Endothelial cell of umbilical vein (primary cell): ENCODE data around the gene LCMT2. TPM values are rescaled to one million over a fixed set of nuclear protein-coding genes. Genes with fewer than 3 reads are reported as not detected.

Experiments
- BruUV-seq: library from RNA; stranded (reverse); fragments of 400-500 nt; replicated peaks from 2 replicates; lab custom pipeline; 2021; lab: Mats Ljungman, UMichigan
- CTCF ChIA-PET: fragments of 300-600, 350-600 bp; sonication (Branson Sonifier 250); formaldehyde crosslinking; loops from one replicate; lab custom pipeline; 2021; ENCODE audit warnings: antibody characterized with exemption, inconsistent platforms; lab: Charles Lee
- POLR2A ChIA-PET: fragments of 300-600, 350-600 bp; sonication (Branson Sonifier 250); formaldehyde crosslinking; loops from one replicate; lab custom pipeline; 2021; ENCODE audit warnings: antibody characterized with exemption, inconsistent platforms; lab: Charles Lee
- DNase-seq: peaks from one replicate; pipeline ENCODE4 v3.0.0-alpha.2; 2011; ENCODE audit warnings: low read depth, low spot score
- FAIRE-seq: peaks from 2 replicates; lab custom pipeline; 2011; peaks lifted over from hg19 to GRCh38; lab: Jason Lieb, UNC
- H2AFZ ChIP-seq: 2 replicates; pipeline ENCODE4 v1.6.0; 2012; ENCODE audit warnings: low read depth, low read length, control low read depth, inconsistent platforms
- H3K27ac ChIP-seq: 2 replicates; pipeline ENCODE4 v1.5.1; 2011; ENCODE audit warnings: low read depth, mild to moderate bottlenecking, control low read depth, low read length, moderate library complexity; ENCODE audit not compliant: insufficient read depth
- H3K27me3 ChIP-seq, 2 experiments: 2 replicates each; pipeline versions ENCODE4 v1.6.0 to v1.6.1; 2011; ENCODE audit warnings: low read length in 2 of 2, mixed read lengths in 1 of 2; ENCODE audit not compliant: control insufficient read depth in 2 of 2, insufficient read depth in 2 of 2
- H3K36me3 ChIP-seq, 2 experiments: 2 replicates in 1 of 2; 3 replicates in 1 of 2; pipeline ENCODE4 v1.5.1; 2011; ENCODE audit warnings: low read length in 2 of 2, mild to moderate bottlenecking in 1 of 2, moderate library complexity in 1 of 2; ENCODE audit not compliant: control insufficient read depth in 2 of 2, insufficient read depth in 2 of 2; ENCODE audit errors: extremely low read depth in 1 of 2
- H3K4me1 ChIP-seq: 3 replicates; pipeline ENCODE4 v1.5.1; 2011; ENCODE audit warnings: mild to moderate bottlenecking, low read length; ENCODE audit not compliant: control insufficient read depth, insufficient read depth; ENCODE audit errors: extremely low read depth
- H3K4me2 ChIP-seq: 2 replicates; pipeline ENCODE4 v1.6.1; 2011; ENCODE audit warnings: low read length, control low read depth, mixed read lengths; ENCODE audit not compliant: insufficient read depth
- H3K4me3 ChIP-seq, 3 experiments: fragments of 200-600 bp in 1 of 3; sonication (generic), shearing (Covaris generic) in 1 of 3; replicated peaks in 1 of 3; 2 replicates each; pipeline ENCODE4 v1.5.1; 2011 to 2016; ENCODE audit warnings: control low read depth in 3 of 3, low read length in 3 of 3, mild to moderate bottlenecking in 2 of 3, inconsistent platforms in 1 of 3, low read depth in 1 of 3, moderate library complexity in 1 of 3; ENCODE audit not compliant: insufficient read depth in 1 of 3
- H3K79me2 ChIP-seq: 2 replicates; pipeline ENCODE4 v1.6.0; 2012; ENCODE audit warnings: low read length, inconsistent platforms; ENCODE audit not compliant: control insufficient read depth, insufficient read depth
- H3K9ac ChIP-seq: replicated peaks from 2 replicates; pipeline ENCODE3; 2011; ENCODE audit warnings: low read length, control low read depth; ENCODE audit not compliant: insufficient read depth; ENCODE audit errors: extremely low read depth
- H3K9me1 ChIP-seq: replicated peaks from 3 replicates; pipeline ENCODE4 v1.6.0; 2011; ENCODE audit warnings: mild to moderate bottlenecking, low read length; ENCODE audit not compliant: control insufficient read depth, insufficient read depth; ENCODE audit errors: extremely low read depth
- H3K9me3 ChIP-seq: replicated peaks from 2 replicates; pipeline ENCODE4 v1.5.1; 2012; ENCODE audit warnings: low read length, inconsistent platforms; ENCODE audit not compliant: control insufficient read depth, insufficient read depth
- H4K20me1 ChIP-seq: replicated peaks from 2 replicates; pipeline ENCODE3; 2011; ENCODE audit warnings: mild to moderate bottlenecking, low read length; ENCODE audit not compliant: control insufficient read depth, insufficient read depth; ENCODE audit errors: extremely low read depth
- CTCF ChIP-seq, 2 donors: IDR thresholded peaks; 1 replicate in 1 of 2; 2 replicates in 1 of 2; pipeline ENCODE4 v1.5.1; 2011; ENCODE audit warnings: low read length in 2 of 2, mild to moderate bottlenecking in 2 of 2, moderate library complexity in 2 of 2, control low read depth in 1 of 2, inconsistent platforms in 1 of 2, low read depth in 1 of 2; ENCODE audit not compliant: insufficient read depth in 1 of 2; ENCODE audit errors: extremely low read depth in 1 of 2
- FOS ChIP-seq: IDR thresholded peaks from 2 replicates; pipeline ENCODE4 v1.6.1; 2011; ENCODE audit warnings: mild to moderate bottlenecking, low read length, moderate library complexity, borderline replicate concordance; ENCODE audit not compliant: insufficient read depth
- GATA2 ChIP-seq: IDR thresholded peaks from 2 replicates; pipeline ENCODE4 v1.7.0; 2011; ENCODE audit warnings: low read depth, mild to moderate bottlenecking, moderate library complexity, mixed read lengths, low read length; ENCODE audit not compliant: insufficient read length, insufficient read depth
- MYC ChIP-seq: IDR thresholded peaks from one replicate; pipeline ENCODE4 v1.6.1; 2011; ENCODE audit warnings: mild to moderate bottlenecking, low read depth, low read length
- POLR2A ChIP-seq: IDR thresholded peaks from 2 replicates; pipeline ENCODE4 v1.6.1; 2012; ENCODE audit warnings: low read depth, mild to moderate bottlenecking, control low read depth, low read length
- POLR2AphosphoS5 ChIP-seq: IDR thresholded peaks from 2 replicates; pipeline ENCODE4 v1.6.1; 2012; ENCODE audit warnings: low read depth, mild to moderate bottlenecking, control low read depth, low read length, moderate library complexity; ENCODE audit not compliant: insufficient read depth
- dilution Hi-C: fragments of 300-500 bp; cut with MboI; formaldehyde crosslinking; loops from one replicate; pipeline ENCODE4 v1.15.0; 2019; ENCODE audit warnings: low sequenced_read_pairs; ENCODE audit not compliant: extremely low pct_ligation_motif_present
- intact Hi-C: fragments of 100-400 bp; cut with micrococcal nuclease; formaldehyde crosslinking; loops from one replicate; pipeline ENCODE4 v1.10.0; 2022
- polyA plus RNA-seq, 4 experiments: library from polyadenylated mRNA; depleted of rRNA in 3 of 4; stranded (reverse) in 3 of 4; unstranded in 1 of 4; fragments of >200 nt; gene quantifications; 2 replicates each; pipeline versions ENCODE4 v1.2.1 to v1.2.3, GENCODE V29; 2011 to 2012; ENCODE audit warnings: missing spikeins in 1 of 4
- total RNA-seq: library from RNA; stranded (reverse); gene quantifications from 2 replicates; pipeline ENCODE4 v1.2.3, GENCODE V29; 2021
- TF ChIP-seq, protein P1 (sequence below): IDR thresholded peaks from 2 replicates; pipeline ENCODE4 v1.6.1; 2011; ENCODE audit not compliant: insufficient read depth, insufficient read length

Gene LCMT2
- total and polyA plus RNA-seq, 2 donors (not counting 3 experiments of a cell fraction or from before 2014, with no cell fraction given) = 4.1 to 6.1 TPM

- no peak overlapping the region for H3K27ac ChIP-seq
- no peaks in the 10 kb centered on the region for H4K20me1 ChIP-seq
- no peak overlapping the region for H3K9ac ChIP-seq
- H2AFZ ChIP-seq = no peak overlapping the region
- FAIRE-seq (no peak), DNase-seq (no peak)
- intact Hi-C loops (no loop called here), dilution Hi-C loops (no loop called here)
- H3K4me3 ChIP-seq = no peak overlapping the region
- no peaks in the 10 kb centered on the region for H3K9me3 ChIP-seq
- no peaks in the 10 kb centered on the region for H3K9me1 ChIP-seq
- H3K4me2 ChIP-seq = no peak overlapping the region
- CTCF ChIA-PET = no interaction called here
- no peaks in the 10 kb centered on the region for H3K36me3 ChIP-seq
- H3K4me1 ChIP-seq = no peaks in the 10 kb centered on the region
- H3K79me2 ChIP-seq = no peaks in the 10 kb centered on the region
- POLR2A ChIA-PET = no interaction called here
- H3K27me3 ChIP-seq = peaks cover 19 to 32% of the 10 kb centered on the region in 2 experiments
- TF ChIP-seq POLR2A (no peak), FOS (no peak), MYC (no peak), POLR2AphosphoS5 (no peak), GATA2 (no peak)
- BruUV-seq = no TSS peak
Measured at GRCh38 chr15:43314171-43314570, 16.2 kb downstream of the LCMT2 start.

DNA sequence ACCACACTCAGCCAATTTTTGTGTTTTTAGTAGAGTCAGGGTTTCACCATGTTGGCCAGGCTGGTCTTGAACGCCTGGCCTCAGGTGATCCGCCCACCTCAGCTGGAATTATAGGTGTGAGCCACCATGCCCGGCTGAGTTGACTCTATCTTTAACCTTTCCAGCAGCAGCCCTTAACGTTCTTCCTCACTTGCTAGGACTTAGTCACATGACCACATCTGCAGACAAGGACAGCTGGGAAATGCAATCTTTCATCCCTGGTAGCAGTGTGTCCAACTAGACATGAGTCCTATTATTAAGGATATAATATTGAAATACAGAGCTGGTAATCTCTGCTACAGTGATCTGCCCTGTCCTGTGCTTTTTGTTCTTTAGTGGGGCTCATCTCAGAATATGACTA, 18.0 kb downstream of the LCMT2 start:
- Histone ChIP-seq H4K20me1 (no peaks in the 10 kb centered on the region), H3K27me3 (peaks cover 22 to 35% of the 10 kb centered on the region in 2 experiments), H2AFZ (no peak overlapping the region), H3K9me1 (no peaks in the 10 kb centered on the region), H3K9ac (no peak overlapping the region), H3K9me3 (no peaks in the 10 kb centered on the region), H3K4me3 (no peak overlapping the region), H3K4me1 (no peaks in the 10 kb centered on the region), H3K4me2 (no peak overlapping the region), H3K36me3 (no peaks in the 10 kb centered on the region), H3K79me2 (no peaks in the 10 kb centered on the region), H3K27ac (no peak overlapping the region)
- BruUV-seq = no TSS peak
- intact Hi-C loops (no loop called here), dilution Hi-C loops (no loop called here)
- no peak for FAIRE-seq
- DNase-seq = no peak
- ChIA-PET POLR2A (no interaction called here), CTCF (interaction anchor here (0.8 kb wide), 1 partner anchor 108 kb away, joined by 3 read pairs; no protein-coding TSS in a partner anchor)
- TF ChIP-seq CTCF (IDR thresholded peaks at IDR 0.05; ENCODE audit: extremely low read depth in 1 of 2, insufficient read depth in 1 of 2, low read depth in 1 of 2, low read length in 2 of 2) (no peak), FOS (no peak), POLR2AphosphoS5 (no peak), POLR2A (no peak), GATA2 (no peak)
- TF ChIP-seq, protein P1, sequence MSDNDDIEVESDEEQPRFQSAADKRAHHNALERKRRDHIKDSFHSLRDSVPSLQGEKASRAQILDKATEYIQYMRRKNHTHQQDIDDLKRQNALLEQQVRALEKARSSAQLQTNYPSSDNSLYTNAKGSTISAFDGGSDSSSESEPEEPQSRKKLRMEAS = no peak
